ENCODE data around the gene UNC5B. TPM values are rescaled to one million over a fixed set of nuclear protein-coding genes. Genes with fewer than 3 reads are reported as not detected.

Gene UNC5B
- polyA plus RNA-seq, 1 donor (not counting 4 experiments of a cell fraction or from before 2014, with no cell fraction given), result 1.1 TPM

- Histone ChIP-seq H3K27ac (ENCODE audit: control insufficient read depth, insufficient read depth, low read length) (no peak overlapping the region), H3K4me2 (ENCODE audit: control insufficient read depth, extremely low read depth, insufficient read depth, low read depth, low read length) (no peak overlapping the region), H4K20me1 (ENCODE audit: control insufficient read depth, extremely low read depth, insufficient read depth, low read length) (no peaks in the 10 kb centered on the region), H3K36me3 (ENCODE audit: control insufficient read depth in 2 of 2, extremely low read depth in 1 of 2, insufficient read depth in 2 of 2, low read length in 2 of 2) (no peaks in the 10 kb centered on the region), H3K4me3 (ENCODE audit: control insufficient read depth in 2 of 3, extremely low read depth in 1 of 3, insufficient read depth in 2 of 3, low read depth in 1 of 3, low read length in 3 of 3) (no peak overlapping the region), H3K9me3 (ENCODE audit: control insufficient read depth, low read depth, low read length) (no peaks in the 10 kb centered on the region), H3K9me1 (ENCODE audit: control insufficient read depth, extremely low read depth, insufficient read depth, low read length) (no peaks in the 10 kb centered on the region), H2AFZ (ENCODE audit: control insufficient read depth, low read length) (no peak overlapping the region), H3K9ac (ENCODE audit: control insufficient read depth, extremely low read depth, insufficient read depth, low read length) (no peak overlapping the region), H3K27me3 (ENCODE audit: control insufficient read depth, extremely low read depth, insufficient read depth, low read length) (peaks cover 26% of the 10 kb centered on the region), H3K79me2 (ENCODE audit: control insufficient read depth, insufficient read depth, low read length) (no peaks in the 10 kb centered on the region), H3K4me1 (ENCODE audit: control insufficient read depth, extremely low read depth, insufficient read depth, low read length) (no peaks in the 10 kb centered on the region)
- FAIRE-seq, result no peak
- no peak for DNase-seq (ENCODE audit: low read depth, low spot score)
- TF ChIP-seq, protein P1, sequence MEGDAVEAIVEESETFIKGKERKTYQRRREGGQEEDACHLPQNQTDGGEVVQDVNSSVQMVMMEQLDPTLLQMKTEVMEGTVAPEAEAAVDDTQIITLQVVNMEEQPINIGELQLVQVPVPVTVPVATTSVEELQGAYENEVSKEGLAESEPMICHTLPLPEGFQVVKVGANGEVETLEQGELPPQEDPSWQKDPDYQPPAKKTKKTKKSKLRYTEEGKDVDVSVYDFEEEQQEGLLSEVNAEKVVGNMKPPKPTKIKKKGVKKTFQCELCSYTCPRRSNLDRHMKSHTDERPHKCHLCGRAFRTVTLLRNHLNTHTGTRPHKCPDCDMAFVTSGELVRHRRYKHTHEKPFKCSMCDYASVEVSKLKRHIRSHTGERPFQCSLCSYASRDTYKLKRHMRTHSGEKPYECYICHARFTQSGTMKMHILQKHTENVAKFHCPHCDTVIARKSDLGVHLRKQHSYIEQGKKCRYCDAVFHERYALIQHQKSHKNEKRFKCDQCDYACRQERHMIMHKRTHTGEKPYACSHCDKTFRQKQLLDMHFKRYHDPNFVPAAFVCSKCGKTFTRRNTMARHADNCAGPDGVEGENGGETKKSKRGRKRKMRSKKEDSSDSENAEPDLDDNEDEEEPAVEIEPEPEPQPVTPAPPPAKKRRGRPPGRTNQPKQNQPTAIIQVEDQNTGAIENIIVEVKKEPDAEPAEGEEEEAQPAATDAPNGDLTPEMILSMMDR (optimal IDR thresholded peaks at IDR 0.05 in 1 of 3, IDR thresholded peaks at IDR 0.05 in 1 of 3, conservative IDR thresholded peaks at IDR 0.05 in 1 of 3; ENCODE audit: extremely low read depth in 1 of 3, insufficient read depth in 2 of 3, low read length in 3 of 3), result no peak
- TF ChIP-seq EZH2 (IDR thresholded peaks at IDR 0.05; ENCODE audit: low read length), result no peak
- dilution Hi-C loops (cut with MboI; ENCODE audit: extremely low pct_ligation_motif_present, low sequenced_read_pairs), result no loop called here
Measured at GRCh38 chr10:71306979-71307378, 94.6 kb downstream of the UNC5B start.

DNA sequence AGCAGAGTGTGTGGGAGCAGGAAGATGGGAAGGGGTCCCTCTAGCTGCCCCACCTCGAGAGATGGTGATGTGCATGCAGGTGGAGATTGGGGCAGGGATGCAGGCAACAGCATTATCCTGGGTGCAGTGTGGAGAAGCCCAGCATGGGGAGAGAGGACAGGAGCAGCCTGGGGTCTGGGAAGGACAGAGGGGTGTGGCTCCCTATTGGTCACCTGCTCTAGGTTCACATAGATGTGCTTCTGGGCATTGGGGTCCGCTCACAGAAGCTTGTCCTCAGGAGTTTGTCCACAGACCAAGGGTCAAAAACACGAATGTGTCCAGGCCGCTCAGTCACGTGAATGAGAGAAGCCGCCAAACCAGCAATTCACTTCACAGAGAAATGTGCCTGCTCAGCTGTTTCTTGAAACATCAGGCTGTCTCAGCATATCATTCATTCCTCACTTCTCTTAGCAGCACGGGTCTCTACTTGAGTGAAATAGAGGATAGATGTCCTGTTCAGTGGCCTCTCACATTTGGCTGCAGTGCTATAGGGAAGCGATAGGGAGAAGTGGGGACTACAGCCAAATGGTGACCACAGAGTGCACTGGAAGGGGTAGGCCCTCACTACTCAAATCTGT is 95.2 kb downstream of the UNC5B start:
- no peak overlapping the region for H2AFZ ChIP-seq (ENCODE audit: control insufficient read depth, low read length)
- FAIRE-seq, result no peak
- H3K4me1 ChIP-seq (ENCODE audit: control insufficient read depth, extremely low read depth, insufficient read depth, low read length), result no peaks in the 10 kb centered on the region
- TF ChIP-seq, protein P1 (optimal IDR thresholded peaks at IDR 0.05 in 1 of 3, IDR thresholded peaks at IDR 0.05 in 1 of 3, conservative IDR thresholded peaks at IDR 0.05 in 1 of 3; ENCODE audit: extremely low read depth in 1 of 3, insufficient read depth in 2 of 3, low read length in 3 of 3), result no peak
- no peak for TF ChIP-seq EZH2 (IDR thresholded peaks at IDR 0.05; ENCODE audit: low read length)
- H3K4me3 ChIP-seq (ENCODE audit: control insufficient read depth in 2 of 3, extremely low read depth in 1 of 3, insufficient read depth in 2 of 3, low read depth in 1 of 3, low read length in 3 of 3), result no peak overlapping the region
- H3K27ac ChIP-seq (ENCODE audit: control insufficient read depth, insufficient read depth, low read length), result no peak overlapping the region
- dilution Hi-C loops (cut with MboI; ENCODE audit: extremely low pct_ligation_motif_present, low sequenced_read_pairs), result no loop called here
- no peak overlapping the region for H3K9ac ChIP-seq (ENCODE audit: control insufficient read depth, extremely low read depth, insufficient read depth, low read length)
- no peak for DNase-seq (ENCODE audit: low read depth, low spot score)
- H3K36me3 ChIP-seq (ENCODE audit: control insufficient read depth in 2 of 2, extremely low read depth in 1 of 2, insufficient read depth in 2 of 2, low read length in 2 of 2), result no peaks in the 10 kb centered on the region
- H3K9me1 ChIP-seq (ENCODE audit: control insufficient read depth, extremely low read depth, insufficient read depth, low read length), result no peaks in the 10 kb centered on the region
- no peaks in the 10 kb centered on the region for H3K9me3 ChIP-seq (ENCODE audit: control insufficient read depth, low read depth, low read length)
- no peaks in the 10 kb centered on the region for H4K20me1 ChIP-seq (ENCODE audit: control insufficient read depth, extremely low read depth, insufficient read depth, low read length)
- peaks cover 26% of the 10 kb centered on the region for H3K27me3 ChIP-seq (ENCODE audit: control insufficient read depth, extremely low read depth, insufficient read depth, low read length)
- H3K4me2 ChIP-seq (ENCODE audit: control insufficient read depth, extremely low read depth, insufficient read depth, low read depth, low read length), result no peak overlapping the region
- no peaks in the 10 kb centered on the region for H3K79me2 ChIP-seq (ENCODE audit: control insufficient read depth, insufficient read depth, low read length)
